ENCODE measurements around the gene EMC1. TPM values are rescaled to one million over a fixed set of nuclear protein-coding genes. Genes with fewer than 3 reads are reported as not detected.
"Not testable (repeated sequence)": the region's sequence is repeated elsewhere in the genome, so short reads cannot be mapped to it uniquely, and the experiment has no call there.

Gene EMC1
- total RNA-seq, 1 experiment from 2014 or later = 60.0 TPM

GRCh38 chr1:19274636-19275035 lies 23.3 kb upstream of the EMC1 start:
- H3K14ac ChIP-seq (ENCODE audit: insufficient read depth, low read length) = no peak overlapping the region
- H3K9me3 Mint-ChIP-seq = no peaks in the 10 kb centered on the region; a peak in 2 of 5 replicates
- no peaks in the 10 kb centered on the region; the same call in 1 of the 2 replicates for H3K27me3 Mint-ChIP-seq (ENCODE audit: low read depth)
- no peak for DNase-seq
- no peaks in the 10 kb centered on the region for H3K4me1 ChIP-seq (ENCODE audit: insufficient read depth, low read length)
- no peaks in the 10 kb centered on the region for H3K79me2 ChIP-seq (ENCODE audit: insufficient read depth, low read length)
- H3K27me3 ChIP-seq (ENCODE audit: insufficient read depth, low read length) = no peaks in the 10 kb centered on the region
- no peaks in the 10 kb centered on the region for H3K23me2 ChIP-seq (ENCODE audit: insufficient read length, low read depth, low read length, poor library complexity, severe bottlenecking)
- no peak overlapping the region for H2BK15ac ChIP-seq (ENCODE audit: low read depth, low read length)
- H3K23ac ChIP-seq (ENCODE audit: insufficient read length, low read depth, low read length) = no peak overlapping the region
- no peaks in the 10 kb centered on the region for H3K79me1 ChIP-seq (ENCODE audit: insufficient read depth, low read depth, low read length, poor library complexity, severe bottlenecking)
- H4K8ac ChIP-seq (replicated peaks; ENCODE audit: insufficient read length, low read depth, low read length) = no peak overlapping the region
- H3K18ac ChIP-seq (ENCODE audit: insufficient read length, low read depth, low read length) = no peak overlapping the region
- H3K27ac Mint-ChIP-seq = no peak overlapping the region
- H3K36me3 Mint-ChIP-seq (ENCODE audit: insufficient read depth in 1 of 3, low read depth in 3 of 3) = 0 out of 7 replicates have a peak, but pooled peaks cover 0 to 1% (median 0%) of the 10 kb centered on the region in 3 experiments
- H3K9me3 ChIP-seq (ENCODE audit: control insufficient read depth, low read depth, low read length) = no peaks in the 10 kb centered on the region
- H2BK5ac ChIP-seq (ENCODE audit: insufficient read length, low read length) = no peak overlapping the region
- H3K56ac ChIP-seq (ENCODE audit: insufficient read length, low read depth, low read length) = no peak overlapping the region
- no peak overlapping the region for H4K5ac ChIP-seq (ENCODE audit: insufficient read length, low read depth, low read length)
- WGBS (ENCODE audit: extremely low coverage, insufficient read length, low lambda C conversion rate) = no CpG with 5 or more reads among the region's 5 CpGs
- H3K27ac ChIP-seq (ENCODE audit: insufficient read length, low read depth, low read length) = no peak overlapping the region
- no peak overlapping the region for H3T11ph ChIP-seq (ENCODE audit: low read length)
- no peak overlapping the region for H3K9ac ChIP-seq (ENCODE audit: extremely low read depth, insufficient read length, low read length)
- no peak overlapping the region for H2BK20ac ChIP-seq (ENCODE audit: low read depth, low read length, poor library complexity, severe bottlenecking)
- H2AFZ ChIP-seq (ENCODE audit: low read length) = no peak overlapping the region
- TF ChIP-seq CTCF (conservative IDR thresholded peaks at IDR 0.05) = no peak
- H3K4me2 ChIP-seq (ENCODE audit: insufficient read depth, insufficient read length, low read length) = no peak overlapping the region
- no peak overlapping the region for H2AK5ac ChIP-seq (ENCODE audit: insufficient read length, low read length)
- no peak overlapping the region for H2BK12ac ChIP-seq (ENCODE audit: insufficient read length, low read depth, low read length)
- H3K4me3 Mint-ChIP-seq = no peak overlapping the region
- no peak overlapping the region for H3K4ac ChIP-seq (ENCODE audit: low read depth, low read length)
- no peak overlapping the region for H4K91ac ChIP-seq (ENCODE audit: insufficient read length, low read depth, low read length)
- H4K20me1 ChIP-seq (ENCODE audit: control insufficient read depth, insufficient read depth, insufficient read length) = no peaks in the 10 kb centered on the region
- no peaks in the 10 kb centered on the region for H3K4me1 Mint-ChIP-seq
- no peak overlapping the region for H2BK120ac ChIP-seq (ENCODE audit: low read depth, low read length, poor library complexity, severe bottlenecking)

GRCh38 chr1:19273844-19274531 lies 22.7 kb upstream of the EMC1 start:
- H3K36me3 Mint-ChIP-seq (ENCODE audit: insufficient read depth in 1 of 3, low read depth in 3 of 3); DNase-seq; H2BK20ac ChIP-seq (ENCODE audit: low read depth, low read length, poor library complexity, severe bottlenecking); H3K9me3 Mint-ChIP-seq; H3K27ac ChIP-seq (ENCODE audit: insufficient read length, low read depth, low read length); H3T11ph ChIP-seq (ENCODE audit: low read length); H3K18ac ChIP-seq (ENCODE audit: insufficient read length, low read depth, low read length); H2AFZ ChIP-seq (ENCODE audit: low read length); H2AK5ac ChIP-seq (ENCODE audit: insufficient read length, low read length); H2BK120ac ChIP-seq (ENCODE audit: low read depth, low read length, poor library complexity, severe bottlenecking); H4K91ac ChIP-seq (ENCODE audit: insufficient read length, low read depth, low read length); H4K20me1 ChIP-seq (ENCODE audit: control insufficient read depth, insufficient read depth, insufficient read length); H3K4ac ChIP-seq (ENCODE audit: low read depth, low read length); H2BK5ac ChIP-seq (ENCODE audit: insufficient read length, low read length); H3K4me3 Mint-ChIP-seq; H3K4me2 ChIP-seq (ENCODE audit: insufficient read depth, insufficient read length, low read length); H4K8ac ChIP-seq (replicated peaks; ENCODE audit: insufficient read length, low read depth, low read length); H3K9ac ChIP-seq (ENCODE audit: extremely low read depth, insufficient read length, low read length); H3K4me1 ChIP-seq (ENCODE audit: insufficient read depth, low read length); H3K27me3 ChIP-seq (ENCODE audit: insufficient read depth, low read length); H3K9me3 ChIP-seq (ENCODE audit: control insufficient read depth, low read depth, low read length); H3K56ac ChIP-seq (ENCODE audit: insufficient read length, low read depth, low read length); H2BK15ac ChIP-seq (ENCODE audit: low read depth, low read length); H3K27me3 Mint-ChIP-seq (ENCODE audit: low read depth); H3K23me2 ChIP-seq (ENCODE audit: insufficient read length, low read depth, low read length, poor library complexity, severe bottlenecking); H3K79me1 ChIP-seq (ENCODE audit: insufficient read depth, low read depth, low read length, poor library complexity, severe bottlenecking); H3K4me1 Mint-ChIP-seq; H3K79me2 ChIP-seq (ENCODE audit: insufficient read depth, low read length); H4K5ac ChIP-seq (ENCODE audit: insufficient read length, low read depth, low read length); H2BK12ac ChIP-seq (ENCODE audit: insufficient read length, low read depth, low read length); H3K23ac ChIP-seq (ENCODE audit: insufficient read length, low read depth, low read length); H3K27ac Mint-ChIP-seq; H3K14ac ChIP-seq (ENCODE audit: insufficient read depth, low read length): not testable (repeated sequence)
- WGBS (ENCODE audit: extremely low coverage, insufficient read length, low lambda C conversion rate) = no CpG with 5 or more reads among the region's 66 CpGs

Data from H9 (cell line).